SU-DHL-6 (cell line): ENCODE measurements around the gene GIPC1.

Source experiments
- EZH2phosphoT487 ChIP-seq: fragments of 200-600 bp; sonication (generic), shearing (Covaris generic); conservative IDR thresholded peaks from 2 replicates; pipeline ENCODE4 v1.6.1; 2018; ENCODE audit warnings: mild to moderate bottlenecking, antibody characterized with exemption, low read length, moderate library complexity, mixed read lengths
- TF ChIP-seq, protein P1 (sequence below): fragments of 200-600 bp; sonication (generic); IDR thresholded peaks from one replicate; pipeline ENCODE4 v1.5.1; 2017; ENCODE audit warnings: antibody characterized with exemption, mild to moderate bottlenecking, low read length, moderate library complexity; ENCODE audit not compliant: insufficient read depth, poor library complexity, severe bottlenecking

DNA sequence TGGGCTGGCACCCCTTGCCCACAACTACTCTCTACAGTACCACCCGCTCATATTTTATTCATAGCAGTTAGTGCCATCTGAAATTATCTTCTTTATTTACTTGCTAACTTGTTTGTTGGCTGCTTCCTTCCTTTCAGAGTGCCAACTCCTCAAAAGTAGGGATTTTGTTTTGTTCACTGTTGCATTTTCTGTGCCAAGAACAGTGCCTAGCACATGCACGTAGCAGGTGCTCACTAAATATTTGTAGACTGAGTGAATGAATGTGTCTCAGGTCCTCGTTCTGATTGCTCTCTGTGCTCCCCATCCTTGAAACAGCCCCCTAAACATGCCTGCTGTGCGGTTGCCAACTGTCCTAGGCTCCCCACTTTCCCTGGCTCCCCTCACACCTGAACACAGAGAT, 1.5 kb downstream of the GIPC1 start:
- TF ChIP-seq, protein P1, sequence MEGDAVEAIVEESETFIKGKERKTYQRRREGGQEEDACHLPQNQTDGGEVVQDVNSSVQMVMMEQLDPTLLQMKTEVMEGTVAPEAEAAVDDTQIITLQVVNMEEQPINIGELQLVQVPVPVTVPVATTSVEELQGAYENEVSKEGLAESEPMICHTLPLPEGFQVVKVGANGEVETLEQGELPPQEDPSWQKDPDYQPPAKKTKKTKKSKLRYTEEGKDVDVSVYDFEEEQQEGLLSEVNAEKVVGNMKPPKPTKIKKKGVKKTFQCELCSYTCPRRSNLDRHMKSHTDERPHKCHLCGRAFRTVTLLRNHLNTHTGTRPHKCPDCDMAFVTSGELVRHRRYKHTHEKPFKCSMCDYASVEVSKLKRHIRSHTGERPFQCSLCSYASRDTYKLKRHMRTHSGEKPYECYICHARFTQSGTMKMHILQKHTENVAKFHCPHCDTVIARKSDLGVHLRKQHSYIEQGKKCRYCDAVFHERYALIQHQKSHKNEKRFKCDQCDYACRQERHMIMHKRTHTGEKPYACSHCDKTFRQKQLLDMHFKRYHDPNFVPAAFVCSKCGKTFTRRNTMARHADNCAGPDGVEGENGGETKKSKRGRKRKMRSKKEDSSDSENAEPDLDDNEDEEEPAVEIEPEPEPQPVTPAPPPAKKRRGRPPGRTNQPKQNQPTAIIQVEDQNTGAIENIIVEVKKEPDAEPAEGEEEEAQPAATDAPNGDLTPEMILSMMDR = no peak
- TF ChIP-seq EZH2phosphoT487 = no peak
